ENCODE measurements around the gene CHAC2.
A peak's percentile ranks its signal among the peaks of the same experiment; 100 is the strongest.

Gene CHAC2

DNA sequence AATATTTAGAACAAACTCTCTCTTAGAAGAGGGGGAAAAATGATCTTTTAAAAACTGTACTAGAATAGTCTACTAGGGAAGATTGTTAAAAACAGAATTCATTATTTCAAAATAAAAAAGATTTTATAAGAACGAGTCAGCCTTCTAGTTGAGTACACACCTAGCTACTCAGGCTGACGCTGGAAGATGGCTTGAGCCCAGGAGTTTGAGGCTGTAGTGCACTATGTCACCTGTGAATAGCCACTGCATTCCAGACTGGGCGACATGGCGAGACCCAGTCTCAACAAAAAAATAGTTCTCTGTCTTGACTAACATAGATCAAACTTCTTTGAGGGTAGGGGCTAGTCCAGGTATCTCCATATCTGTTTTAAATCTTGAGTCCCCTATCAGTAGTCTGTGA, 53.1 kb downstream of the CHAC2 start:
- TF ChIP-seq, protein P1, sequence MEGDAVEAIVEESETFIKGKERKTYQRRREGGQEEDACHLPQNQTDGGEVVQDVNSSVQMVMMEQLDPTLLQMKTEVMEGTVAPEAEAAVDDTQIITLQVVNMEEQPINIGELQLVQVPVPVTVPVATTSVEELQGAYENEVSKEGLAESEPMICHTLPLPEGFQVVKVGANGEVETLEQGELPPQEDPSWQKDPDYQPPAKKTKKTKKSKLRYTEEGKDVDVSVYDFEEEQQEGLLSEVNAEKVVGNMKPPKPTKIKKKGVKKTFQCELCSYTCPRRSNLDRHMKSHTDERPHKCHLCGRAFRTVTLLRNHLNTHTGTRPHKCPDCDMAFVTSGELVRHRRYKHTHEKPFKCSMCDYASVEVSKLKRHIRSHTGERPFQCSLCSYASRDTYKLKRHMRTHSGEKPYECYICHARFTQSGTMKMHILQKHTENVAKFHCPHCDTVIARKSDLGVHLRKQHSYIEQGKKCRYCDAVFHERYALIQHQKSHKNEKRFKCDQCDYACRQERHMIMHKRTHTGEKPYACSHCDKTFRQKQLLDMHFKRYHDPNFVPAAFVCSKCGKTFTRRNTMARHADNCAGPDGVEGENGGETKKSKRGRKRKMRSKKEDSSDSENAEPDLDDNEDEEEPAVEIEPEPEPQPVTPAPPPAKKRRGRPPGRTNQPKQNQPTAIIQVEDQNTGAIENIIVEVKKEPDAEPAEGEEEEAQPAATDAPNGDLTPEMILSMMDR (IDR thresholded peaks at IDR 0.05) = no peak

DNA sequence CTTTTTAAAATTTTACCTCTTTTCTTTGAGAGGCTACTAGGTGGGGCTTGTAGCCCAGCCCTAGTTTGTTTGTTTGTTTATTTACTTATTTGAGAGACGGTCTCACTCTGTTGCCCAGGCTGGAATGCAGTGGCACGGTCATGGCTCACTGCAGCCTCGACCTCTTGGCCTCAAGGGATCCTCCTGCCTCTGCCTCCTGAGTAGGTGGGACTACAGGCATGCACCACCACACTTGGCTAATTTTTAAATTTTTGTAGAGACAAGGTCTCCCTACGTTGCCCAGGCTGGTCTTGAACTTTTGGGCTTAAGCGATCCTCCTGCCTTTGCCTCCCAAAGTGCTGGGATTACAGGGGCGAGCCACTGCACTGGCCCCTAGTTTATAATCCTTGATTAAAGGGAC, 54.2 kb downstream of the CHAC2 start:
- TF ChIP-seq, protein P1 (IDR thresholded peaks at IDR 0.05) = no peak

DNA sequence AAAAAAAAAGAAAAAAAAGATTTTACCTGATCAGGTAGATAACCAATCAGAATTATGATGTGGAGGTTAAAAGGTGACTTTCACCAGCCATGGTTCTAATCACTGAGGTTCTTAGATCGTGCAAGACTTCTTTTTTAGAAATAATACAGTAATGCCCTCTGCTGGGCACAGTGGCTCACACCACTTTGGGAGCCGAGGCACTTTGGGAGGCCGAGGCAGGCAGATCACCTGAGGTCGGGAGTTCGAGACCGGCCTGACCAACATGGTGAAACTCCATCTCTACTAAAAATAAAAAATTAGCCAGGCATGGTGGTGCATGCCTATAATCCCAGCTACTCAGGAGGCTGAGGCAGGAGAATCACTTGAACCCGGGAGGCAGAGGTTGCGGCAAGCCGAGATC, 56.0 kb downstream of the CHAC2 start:
- TF ChIP-seq, protein P1 (IDR thresholded peaks at IDR 0.05) = peak; percentile 25; the same call in 1 of the 2 replicates
